Smooth muscle cell (in vitro differentiated cells): ENCODE data around the gene C10orf90. TPM values are rescaled to one million over a fixed set of nuclear protein-coding genes. Genes with fewer than 3 reads are reported as not detected.
A peak's percentile ranks its signal among the peaks of the same experiment; 100 is the strongest.

ENCODE experiments used
- DNase-seq: peaks from one replicate; lab custom pipeline; 2025; ENCODE audit not compliant: unreplicated experiment; lab: John Stamatoyannopoulos, UW
- H2AFZ ChIP-seq: fragments of 200-600 bp; sonication (generic); 2 replicates; pipeline ENCODE4 v1.6.0; 2016; ENCODE audit warnings: antibody characterized with exemption, low read depth, mild to moderate bottlenecking
- H3F3A ChIP-seq: fragments of 200-600 bp; sonication (generic); 2 replicates; pipeline ENCODE4 v1.6.0; 2017; ENCODE audit warnings: antibody characterized with exemption, low read depth
- H3K27ac ChIP-seq: fragments of 200-600 bp; sonication (generic); 2 replicates; pipeline ENCODE4 v1.5.1; 2016; ENCODE audit warnings: low read depth, mild to moderate bottlenecking
- H3K27me3 ChIP-seq: fragments of 200-600 bp; sonication (generic); 2 replicates; pipeline ENCODE4 v1.6.1; 2016; ENCODE audit warnings: low read depth, mild to moderate bottlenecking
- H3K36me3 ChIP-seq: fragments of 200-600 bp; sonication (generic); 2 replicates; pipeline ENCODE4 v1.5.1; 2016; ENCODE audit warnings: low read depth
- H3K4me1 ChIP-seq: fragments of 200-600 bp; sonication (generic); 2 replicates; pipeline ENCODE4 v1.5.1; 2016; ENCODE audit warnings: low read depth
- H3K4me2 ChIP-seq: fragments of 200-600 bp; sonication (generic); 2 replicates; pipeline ENCODE4 v1.6.0; 2016; ENCODE audit warnings: mild to moderate bottlenecking
- H3K4me3 ChIP-seq: fragments of 200-600 bp; sonication (generic); 2 replicates; pipeline ENCODE4 v1.5.1; 2016; ENCODE audit warnings: mild to moderate bottlenecking
- H3K79me2 ChIP-seq: fragments of 200-600 bp; sonication (generic); 2 replicates; pipeline ENCODE4 v1.6.0; 2016; ENCODE audit warnings: low read depth, mild to moderate bottlenecking
- H3K9ac ChIP-seq: fragments of 200-600 bp; sonication (generic); 2 replicates; pipeline ENCODE4 v1.6.0; 2016; ENCODE audit warnings: low read depth
- H3K9me3 ChIP-seq: fragments of 200-600 bp; sonication (generic); replicated peaks from 2 replicates; pipeline ENCODE4 v1.5.1; 2016; ENCODE audit warnings: low read depth
- H4K20me1 ChIP-seq: fragments of 200-600 bp; sonication (generic); 2 replicates; pipeline ENCODE4 v1.6.0; 2016; ENCODE audit warnings: low read depth
- CTCF ChIP-seq: fragments of 200-600 bp; sonication (generic); IDR thresholded peaks from 2 replicates; pipeline ENCODE4 v1.5.1; 2017; ENCODE audit warnings: borderline replicate concordance, mild to moderate bottlenecking, antibody characterized with exemption; ENCODE audit not compliant: insufficient read depth, poor library complexity, severe bottlenecking
- WGBS: methylation state at CpG from one replicate; pipeline ENCODE4 v1.1.7; 2016; ENCODE audit warnings: low lambda C conversion rate; 5-methylcytosine and 5-hydroxymethylcytosine counted together
- polyA plus RNA-seq: library from polyadenylated mRNA; unstranded; fragments of >200 nt; fragmentation: Nextera tagmentation; extraction: Ambion mirVana; gene quantifications from 2 replicates; pipeline ENCODE4 v1.2.1, GENCODE V29; 2016
- total RNA-seq: library from RNA; depleted of rRNA; stranded (reverse); fragments of >200 nt; gene quantifications from 2 replicates; pipeline ENCODE4 v1.2.3, GENCODE V29; 2014

The C10orf90 gene
- total and polyA plus RNA-seq, 2 experiments from 2014 or later, result 0.10 to 1.8 TPM

GRCh38 chr10:126480648-126481047 lies 189.8 kb downstream of the C10orf90 start:
- 97% methylated on average over 3 of the region's 3 CpGs for WGBS
- H3K4me3 ChIP-seq, result no peak overlapping the region

GRCh38 chr10:126479280-126479895 lies 191.1 kb downstream of the C10orf90 start:
- DNase-seq, result no peak
- no peaks in the 10 kb centered on the region for H3K27me3 ChIP-seq
- H3K9ac ChIP-seq, result no peak overlapping the region
- H4K20me1 ChIP-seq, result no peaks in the 10 kb centered on the region
- 94% methylated on average over 7 of the region's 7 CpGs for WGBS
- H3F3A ChIP-seq, result peaks cover 6% of the 10 kb centered on the region
- no peak for TF ChIP-seq CTCF
- no peak overlapping the region for H2AFZ ChIP-seq
- no peak overlapping the region for H3K27ac ChIP-seq
- H3K36me3 ChIP-seq, result no peaks in the 10 kb centered on the region
- no peak overlapping the region for H3K4me3 ChIP-seq
- no peak overlapping the region for H3K4me2 ChIP-seq
- no peaks in the 10 kb centered on the region for H3K4me1 ChIP-seq
- H3K9me3 ChIP-seq, result no peaks in the 10 kb centered on the region
- no peaks in the 10 kb centered on the region for H3K79me2 ChIP-seq

More at GRCh38 chr10:126480648-126481047, 189.8 kb downstream of the C10orf90 start:
- no peaks in the 10 kb centered on the region for H4K20me1 ChIP-seq
- no peak overlapping the region for H3K4me2 ChIP-seq
- no peak overlapping the region for H3K9ac ChIP-seq
- peaks cover under 1% of the 10 kb centered on the region for H3F3A ChIP-seq
- no peaks in the 10 kb centered on the region for H3K27me3 ChIP-seq
- no peak overlapping the region for H3K27ac ChIP-seq
- H3K4me1 ChIP-seq, result no peaks in the 10 kb centered on the region
- TF ChIP-seq CTCF, result no peak
- no peak for DNase-seq
- no peaks in the 10 kb centered on the region for H3K36me3 ChIP-seq
- H2AFZ ChIP-seq, result no peak overlapping the region
- H3K79me2 ChIP-seq, result no peaks in the 10 kb centered on the region
- no peaks in the 10 kb centered on the region for H3K9me3 ChIP-seq

GRCh38 chr10:126478546-126478945 lies 191.9 kb downstream of the C10orf90 start:
- WGBS, result 91% methylated on average over 6 of the region's 6 CpGs
- no peaks in the 10 kb centered on the region for H3K27me3 ChIP-seq
- H3K79me2 ChIP-seq, result no peaks in the 10 kb centered on the region
- H2AFZ ChIP-seq, result no peak overlapping the region
- no peaks in the 10 kb centered on the region for H3K9me3 ChIP-seq
- no peak overlapping the region for H3K4me3 ChIP-seq
- H3K4me2 ChIP-seq, result no peak overlapping the region
- TF ChIP-seq CTCF, result no peak
- no peak overlapping the region for H3K27ac ChIP-seq
- no peaks in the 10 kb centered on the region for H4K20me1 ChIP-seq
- no peak overlapping the region for H3K9ac ChIP-seq
- no peaks in the 10 kb centered on the region for H3K36me3 ChIP-seq
- no peak for DNase-seq
- H3K4me1 ChIP-seq, result no peaks in the 10 kb centered on the region
- peaks cover 6% of the 10 kb centered on the region for H3F3A ChIP-seq

- Histone ChIP-seq H3K9me3 (no peaks in the 10 kb centered on the region), H3K79me2 (no peaks in the 10 kb centered on the region), H3K9ac (no peak overlapping the region), H3K36me3 (no peaks in the 10 kb centered on the region), H3F3A (peaks cover 12% of the 10 kb centered on the region), H4K20me1 (no peaks in the 10 kb centered on the region), H3K4me3 (no peak overlapping the region), H2AFZ (no peak overlapping the region), H3K27ac (peak overlapping the region; percentile 23), H3K4me1 (no peaks in the 10 kb centered on the region), H3K27me3 (no peaks in the 10 kb centered on the region), H3K4me2 (no peak overlapping the region)
- DNase-seq, result no peak
- no peak for TF ChIP-seq CTCF
- 67% methylated on average over 11 of the region's 11 CpGs for WGBS
These were observed 194.2 kb downstream of the C10orf90 start for GRCh38 chr10:126476246-126476645.
